Nephron progenitor cell (in vitro differentiated cells): ENCODE results near the gene SP110.
"Not testable (repeated sequence)": the region's sequence is repeated elsewhere in the genome, so short reads cannot be mapped to it uniquely, and the experiment has no call there.

Experiments used
- DNase-seq: peaks from one replicate; pipeline ENCODE4 v3.0.0; 2021
- H3K27ac Mint-ChIP-seq: 2 replicates; pipeline ENCODE4 v1.8.0; 2021; ENCODE audit warnings: mild to moderate bottlenecking, moderate library complexity, mixed read lengths
- H3K27me3 Mint-ChIP-seq: 2 replicates; pipeline ENCODE4 v1.8.0; 2021; ENCODE audit warnings: mild to moderate bottlenecking, low read depth, mixed read lengths; ENCODE audit not compliant: poor library complexity
- H3K36me3 Mint-ChIP-seq: 2 replicates; pipeline ENCODE4 v1.8.0; 2021; ENCODE audit warnings: low read depth, mixed read lengths
- H3K4me1 Mint-ChIP-seq: 2 replicates; pipeline ENCODE4 v1.8.0; 2021; ENCODE audit warnings: mixed read lengths
- H3K4me3 Mint-ChIP-seq: 2 replicates; pipeline ENCODE4 v1.8.0; 2021; ENCODE audit warnings: mild to moderate bottlenecking, moderate library complexity, mixed read lengths
- H3K9me3 Mint-ChIP-seq: 2 replicates; pipeline ENCODE4 v1.8.0; 2021; ENCODE audit warnings: mild to moderate bottlenecking, moderate library complexity, mixed read lengths
- TF ChIP-seq, protein P1 (sequence below): fragments of 200-600 bp; sonication (generic); IDR thresholded peaks from 2 replicates; pipeline ENCODE4 v1.5.0; 2021; ENCODE audit warnings: antibody characterized with exemption

The SP110 gene

DNA sequence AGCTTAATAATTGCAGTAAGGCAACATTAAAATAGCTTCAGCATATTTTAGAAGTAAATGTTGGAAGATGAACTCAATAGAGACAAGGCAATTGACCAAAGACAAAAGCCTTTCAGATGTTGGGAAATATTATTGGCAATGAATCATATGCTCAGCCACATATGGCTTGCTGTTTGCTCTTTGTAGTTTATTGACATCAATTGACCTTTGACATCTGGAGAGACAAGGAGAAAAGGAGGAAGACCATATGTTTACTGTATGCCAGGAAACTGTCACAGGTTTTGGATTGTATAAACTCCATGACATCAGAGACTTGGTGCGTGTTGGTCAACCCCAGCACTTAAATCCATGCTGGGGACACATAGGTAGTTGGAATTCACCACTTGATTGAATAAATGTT, 90.4 kb downstream of the SP110 start:
- DNase-seq, result no peak
- Mint-ChIP-seq H3K4me3 (no peak overlapping the region), H3K36me3 (no peaks in the 10 kb centered on the region), H3K9me3 (no peaks in the 10 kb centered on the region), H3K4me1 (peaks cover 11% of the 10 kb centered on the region), H3K27ac (no peak overlapping the region), H3K27me3 (no peaks in the 10 kb centered on the region)
- TF ChIP-seq, protein P1, sequence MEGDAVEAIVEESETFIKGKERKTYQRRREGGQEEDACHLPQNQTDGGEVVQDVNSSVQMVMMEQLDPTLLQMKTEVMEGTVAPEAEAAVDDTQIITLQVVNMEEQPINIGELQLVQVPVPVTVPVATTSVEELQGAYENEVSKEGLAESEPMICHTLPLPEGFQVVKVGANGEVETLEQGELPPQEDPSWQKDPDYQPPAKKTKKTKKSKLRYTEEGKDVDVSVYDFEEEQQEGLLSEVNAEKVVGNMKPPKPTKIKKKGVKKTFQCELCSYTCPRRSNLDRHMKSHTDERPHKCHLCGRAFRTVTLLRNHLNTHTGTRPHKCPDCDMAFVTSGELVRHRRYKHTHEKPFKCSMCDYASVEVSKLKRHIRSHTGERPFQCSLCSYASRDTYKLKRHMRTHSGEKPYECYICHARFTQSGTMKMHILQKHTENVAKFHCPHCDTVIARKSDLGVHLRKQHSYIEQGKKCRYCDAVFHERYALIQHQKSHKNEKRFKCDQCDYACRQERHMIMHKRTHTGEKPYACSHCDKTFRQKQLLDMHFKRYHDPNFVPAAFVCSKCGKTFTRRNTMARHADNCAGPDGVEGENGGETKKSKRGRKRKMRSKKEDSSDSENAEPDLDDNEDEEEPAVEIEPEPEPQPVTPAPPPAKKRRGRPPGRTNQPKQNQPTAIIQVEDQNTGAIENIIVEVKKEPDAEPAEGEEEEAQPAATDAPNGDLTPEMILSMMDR, result no peak

DNA sequence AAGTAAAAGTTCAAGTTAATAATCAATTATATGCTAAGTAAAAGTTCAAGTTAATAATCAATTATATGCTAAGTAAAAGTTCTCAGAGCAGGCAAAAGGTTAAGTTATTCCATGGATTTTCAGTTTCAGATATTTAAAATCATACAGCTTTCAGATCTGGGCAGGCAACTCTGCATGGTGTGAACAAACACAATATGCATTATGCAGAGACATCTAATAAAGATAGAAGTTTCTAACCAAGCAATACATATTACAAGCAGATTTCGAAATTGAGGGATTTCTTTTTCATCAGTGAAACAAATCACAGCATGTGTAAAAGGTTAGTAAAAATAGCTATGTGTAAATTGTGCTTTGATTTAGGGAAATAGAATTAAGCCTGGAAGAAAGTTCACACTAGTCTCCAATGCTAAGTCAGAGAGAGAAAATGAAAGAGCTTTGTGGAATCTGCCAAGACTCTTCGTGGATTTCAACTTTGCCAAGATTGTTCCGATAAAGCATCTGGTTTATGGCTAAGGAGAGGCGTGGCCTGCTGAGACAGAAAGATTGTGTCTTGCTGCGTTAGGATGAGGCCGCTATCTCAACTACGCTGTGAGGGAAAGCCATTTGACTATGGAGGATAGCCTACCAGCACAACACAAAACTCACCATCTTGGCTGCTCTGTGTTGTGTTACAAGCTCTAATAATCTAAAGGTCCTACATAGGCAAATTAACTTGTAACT, 91.0 kb downstream of the SP110 start:
- H3K36me3 Mint-ChIP-seq, result no peaks in the 10 kb centered on the region
- no peaks in the 10 kb centered on the region for H3K27me3 Mint-ChIP-seq
- no peak overlapping the region for H3K4me3 Mint-ChIP-seq
- H3K27ac Mint-ChIP-seq, result no peak overlapping the region
- H3K9me3 Mint-ChIP-seq, result no peaks in the 10 kb centered on the region
- peaks cover 11% of the 10 kb centered on the region for H3K4me1 Mint-ChIP-seq
- TF ChIP-seq, protein P1, result no peak
- DNase-seq, result no peak

DNA sequence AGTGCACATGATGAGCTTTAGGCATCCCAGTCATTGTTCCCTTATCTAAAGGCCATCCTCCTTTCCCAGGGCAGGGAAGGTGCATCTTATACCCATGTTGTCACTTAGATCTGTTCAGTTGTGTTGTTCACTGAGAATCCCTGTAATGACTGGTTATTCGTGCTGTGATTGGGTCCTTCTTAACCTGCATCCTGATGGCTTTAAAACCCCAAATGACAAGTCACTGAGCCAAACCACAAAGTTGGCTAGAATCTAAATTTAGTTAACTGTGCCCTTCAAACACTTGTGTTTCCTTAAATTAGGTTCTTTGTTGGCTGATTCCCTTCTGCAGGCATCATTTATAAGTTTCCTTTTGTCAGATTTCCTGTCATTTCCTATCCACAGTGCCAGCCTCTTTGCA, 92.6 kb downstream of the SP110 start:
- Mint-ChIP-seq H3K27ac (no peak overlapping the region), H3K27me3 (no peaks in the 10 kb centered on the region), H3K9me3 (no peaks in the 10 kb centered on the region), H3K36me3 (no peaks in the 10 kb centered on the region), H3K4me3 (no peak overlapping the region), H3K4me1 (peaks cover 11% of the 10 kb centered on the region)
- DNase-seq, result no peak
- TF ChIP-seq, protein P1, result no peak

DNA sequence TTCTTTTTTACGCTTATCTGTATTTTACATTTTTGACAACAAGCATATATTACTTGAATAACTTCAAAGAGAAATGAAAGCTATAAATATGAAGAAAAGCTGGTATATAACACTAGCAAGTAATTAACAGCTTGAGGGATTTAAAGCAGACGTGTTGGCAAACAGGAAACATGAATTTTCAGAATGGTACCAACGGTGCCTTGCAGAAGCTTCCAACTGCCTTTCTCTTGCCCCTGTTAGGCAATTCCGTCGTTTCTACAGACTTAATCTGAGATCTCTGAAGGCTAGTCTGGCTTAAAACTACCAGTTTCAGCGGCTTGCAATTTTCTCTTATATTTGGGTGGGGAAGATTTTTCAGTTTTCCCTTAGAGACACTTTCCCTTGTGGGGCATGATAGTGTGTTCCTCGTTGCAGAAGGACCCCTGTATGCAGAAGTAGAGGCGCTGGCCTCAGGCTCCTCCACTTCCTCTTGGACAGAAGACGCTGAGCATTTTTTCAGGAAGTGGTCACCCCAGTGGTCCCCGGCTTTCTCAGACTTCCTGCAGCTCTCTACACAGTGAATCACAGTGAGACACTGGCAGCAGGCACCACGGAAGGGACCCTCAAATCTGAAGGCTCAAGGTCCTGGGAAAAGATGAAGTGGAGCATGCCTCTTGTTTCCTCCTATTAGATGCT, 94.9 kb downstream of the SP110 start:
- no peaks in the 10 kb centered on the region for H3K27me3 Mint-ChIP-seq
- H3K4me3 Mint-ChIP-seq, result no peak overlapping the region
- H3K4me1 Mint-ChIP-seq, result no peaks in the 10 kb centered on the region
- no peak overlapping the region for H3K27ac Mint-ChIP-seq
- TF ChIP-seq, protein P1, result no peak
- no peaks in the 10 kb centered on the region for H3K36me3 Mint-ChIP-seq
- no peak for DNase-seq
- peaks cover 5% of the 10 kb centered on the region for H3K9me3 Mint-ChIP-seq

DNA sequence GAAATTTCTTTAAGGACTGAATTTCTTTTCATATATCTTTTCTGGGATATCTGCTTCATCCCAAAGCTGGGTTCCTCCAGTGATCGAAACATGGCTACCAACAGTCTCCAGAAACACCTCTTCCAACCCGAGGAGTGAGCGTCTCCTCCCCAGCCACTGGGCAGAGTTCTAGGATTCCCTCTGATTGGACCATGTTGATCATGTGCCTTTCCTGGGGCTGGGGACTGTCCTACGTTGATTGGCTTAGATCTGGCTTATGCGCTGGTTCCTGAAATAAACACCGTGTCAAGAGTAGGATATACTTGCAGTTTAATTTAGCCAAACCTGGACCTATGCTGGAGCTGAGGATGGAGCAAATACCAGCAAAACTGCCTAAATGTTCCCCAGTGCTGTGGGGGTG, 95.5 kb downstream of the SP110 start:
- H3K27ac Mint-ChIP-seq, result no peak overlapping the region
- H3K4me1 Mint-ChIP-seq, result no peaks in the 10 kb centered on the region
- no peak overlapping the region for H3K4me3 Mint-ChIP-seq
- H3K9me3 Mint-ChIP-seq, result peaks cover 5% of the 10 kb centered on the region
- TF ChIP-seq, protein P1, result no peak
- DNase-seq, result no peak
- H3K27me3 Mint-ChIP-seq, result no peaks in the 10 kb centered on the region
- H3K36me3 Mint-ChIP-seq, result no peaks in the 10 kb centered on the region

DNA sequence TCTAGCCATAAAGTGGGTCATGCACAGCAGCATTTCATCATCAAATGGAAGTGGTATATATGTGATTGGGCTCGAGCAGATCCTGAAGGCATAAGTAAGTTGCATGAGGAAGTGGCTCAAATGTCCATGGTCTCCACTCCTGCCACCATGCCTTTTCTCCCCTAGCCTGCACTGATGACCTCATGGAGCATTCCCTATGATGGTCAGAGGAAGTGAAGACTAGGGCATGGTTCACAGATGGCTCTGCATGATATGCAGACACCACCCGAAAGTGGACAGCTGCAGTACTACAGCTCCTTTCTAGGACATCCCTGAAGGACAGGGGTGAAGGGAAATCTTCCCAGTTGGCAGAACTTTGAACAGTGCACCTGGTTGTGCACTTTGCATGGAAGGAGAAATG, 99.4 kb downstream of the SP110 start:
- DNase-seq, H3K4me3 Mint-ChIP-seq, H3K27me3 Mint-ChIP-seq, H3K4me1 Mint-ChIP-seq, H3K9me3 Mint-ChIP-seq, H3K27ac Mint-ChIP-seq, H3K36me3 Mint-ChIP-seq: not testable (repeated sequence)

DNA sequence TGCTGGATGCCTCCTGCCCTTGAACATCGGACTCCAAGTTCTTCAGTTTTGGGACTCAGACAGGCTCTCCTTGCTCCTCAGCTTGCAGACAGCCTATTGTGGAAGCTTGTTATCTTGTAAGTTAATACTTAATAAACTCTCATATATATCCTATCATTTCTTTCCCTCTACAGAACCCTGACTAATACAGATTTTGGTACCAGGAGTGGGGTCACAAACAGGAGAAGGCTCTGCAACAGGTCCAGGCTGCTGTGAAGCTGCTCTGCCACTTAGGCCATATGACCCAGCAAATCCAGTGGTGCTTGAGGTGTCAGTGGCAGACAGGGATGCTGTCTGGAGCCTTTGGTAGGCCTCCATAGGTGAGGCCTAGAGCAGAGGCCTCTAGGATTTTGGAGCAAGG, 100.0 kb downstream of the SP110 start:
- not testable (repeated sequence) for H3K27ac Mint-ChIP-seq, H3K27me3 Mint-ChIP-seq, H3K4me3 Mint-ChIP-seq, DNase-seq, H3K36me3 Mint-ChIP-seq, H3K4me1 Mint-ChIP-seq
- peaks cover 13% of the 10 kb centered on the region for H3K9me3 Mint-ChIP-seq
